Measurements from ENCODE around the gene BRD7. TPM values are rescaled to one million over a fixed set of nuclear protein-coding genes. Genes with fewer than 3 reads are reported as not detected.

The BRD7 gene
- total and polyA plus RNA-seq, 2 donors (not counting 3 experiments of a cell fraction or from before 2014, with no cell fraction given), result 17.1 to 69.1 TPM

DNA sequence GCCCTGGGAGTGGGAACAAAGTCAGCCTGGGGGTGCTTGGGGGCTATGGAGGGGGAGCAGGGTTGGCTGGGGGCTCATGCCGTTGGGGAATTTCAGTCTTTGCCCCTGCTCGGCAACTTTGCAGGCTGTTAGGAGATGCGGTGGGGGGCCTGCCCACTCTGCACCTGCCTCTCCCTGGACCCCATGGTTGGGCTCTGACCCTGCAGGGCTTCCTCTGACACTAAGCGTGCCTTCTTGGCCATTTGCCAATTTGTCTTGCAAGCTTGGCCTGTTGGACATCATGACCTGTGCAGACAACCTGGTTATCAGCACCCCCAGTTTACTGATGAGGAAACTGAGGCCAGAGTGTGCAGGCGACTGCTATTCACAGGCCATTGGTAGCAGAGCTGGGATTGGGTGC, 87.9 kb downstream of the BRD7 start:
- Histone ChIP-seq H3K9me1 (replicated peaks; ENCODE audit: control insufficient read depth, extremely low read depth, insufficient read depth, low read length) (no peaks in the 10 kb centered on the region), H3K27ac (ENCODE audit: insufficient read depth, low read depth, low read length) (no peak overlapping the region), H3K36me3 (ENCODE audit: control insufficient read depth in 2 of 2, extremely low read depth in 1 of 2, insufficient read depth in 2 of 2, low read length in 2 of 2) (no peaks in the 10 kb centered on the region), H3K9me3 (replicated peaks; ENCODE audit: control insufficient read depth, insufficient read depth, low read length) (no peaks in the 10 kb centered on the region), H3K79me2 (ENCODE audit: control insufficient read depth, insufficient read depth, low read length) (no peaks in the 10 kb centered on the region), H3K4me3 (replicated peaks in 1 of 3; ENCODE audit: insufficient read depth in 1 of 3, low read depth in 1 of 3, low read length in 3 of 3) (no peak overlapping the region), H4K20me1 (replicated peaks; ENCODE audit: control insufficient read depth, extremely low read depth, insufficient read depth, low read length) (no peaks in the 10 kb centered on the region), H3K4me2 (ENCODE audit: insufficient read depth, low read length) (no peak overlapping the region), H3K27me3 (ENCODE audit: control insufficient read depth in 2 of 2, insufficient read depth in 2 of 2, low read length in 2 of 2) (no peaks in the 10 kb centered on the region), H3K9ac (replicated peaks; ENCODE audit: extremely low read depth, insufficient read depth, low read length) (no peak overlapping the region), H2AFZ (ENCODE audit: low read depth, low read length) (no peak overlapping the region), H3K4me1 (ENCODE audit: control insufficient read depth, extremely low read depth, insufficient read depth, low read length) (no peaks in the 10 kb centered on the region)
- ChIA-PET POLR2A (interaction anchor here (0.7 kb wide), 1 partner anchor 50 kb away, joined by 3 read pairs; no protein-coding TSS in a partner anchor), CTCF (no interaction called here)
- BruUV-seq (replicated peaks), result no TSS peak
- no peak for TF ChIP-seq EZH2 (IDR thresholded peaks at IDR 0.05; ENCODE audit: borderline replicate concordance, low read depth, low read length, severe bottlenecking)
- dilution Hi-C loops (cut with MboI; ENCODE audit: extremely low pct_ligation_motif_present, low sequenced_read_pairs), result no loop called here
- DNase-seq (ENCODE audit: low read depth, low spot score), result no peak
- no peak for FAIRE-seq
- intact Hi-C loops (cut with micrococcal nuclease), result no loop called here

DNA sequence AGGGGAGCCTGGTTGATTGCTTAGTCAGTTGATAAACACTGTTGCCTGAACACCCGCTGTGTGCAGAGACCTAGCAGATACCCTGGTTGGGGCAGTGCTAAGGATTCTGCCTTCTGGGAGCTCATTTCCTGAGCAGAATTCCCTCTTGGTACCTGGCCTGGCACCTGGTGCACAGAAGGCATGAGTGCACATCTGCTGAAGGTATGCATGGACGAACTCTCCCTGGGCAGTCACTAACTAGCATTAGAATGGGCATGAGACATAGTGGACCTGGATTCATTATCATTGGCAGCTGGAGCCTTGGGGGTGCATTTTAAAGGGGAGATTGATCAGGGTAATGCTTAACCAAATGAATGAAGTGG, 89.3 kb downstream of the BRD7 start:
- H3K9ac ChIP-seq (replicated peaks; ENCODE audit: extremely low read depth, insufficient read depth, low read length), result no peak overlapping the region
- H3K27ac ChIP-seq (ENCODE audit: insufficient read depth, low read depth, low read length), result no peak overlapping the region
- CTCF ChIA-PET, result interaction anchor here (1.4 to 1.5 kb wide), 2 partner anchors 13 to 15 kb away, joined by 3 to 4 read pairs; partner anchors contain the start of gene ADCY7
- no peak overlapping the region for H3K4me3 ChIP-seq (replicated peaks in 1 of 3; ENCODE audit: insufficient read depth in 1 of 3, low read depth in 1 of 3, low read length in 3 of 3)
- no peaks in the 10 kb centered on the region for H3K9me3 ChIP-seq (replicated peaks; ENCODE audit: control insufficient read depth, insufficient read depth, low read length)
- POLR2A ChIA-PET, result no interaction called here
- no peak overlapping the region for H3K4me2 ChIP-seq (ENCODE audit: insufficient read depth, low read length)
- no TSS peak for BruUV-seq (replicated peaks)
- no peaks in the 10 kb centered on the region for H3K36me3 ChIP-seq (ENCODE audit: control insufficient read depth in 2 of 2, extremely low read depth in 1 of 2, insufficient read depth in 2 of 2, low read length in 2 of 2)
- FAIRE-seq (no peak), DNase-seq (ENCODE audit: low read depth, low spot score) (no peak)
- no peaks in the 10 kb centered on the region for H3K27me3 ChIP-seq (ENCODE audit: control insufficient read depth in 2 of 2, insufficient read depth in 2 of 2, low read length in 2 of 2)
- intact Hi-C loops (cut with micrococcal nuclease), result no loop called here
- H4K20me1 ChIP-seq (replicated peaks; ENCODE audit: control insufficient read depth, extremely low read depth, insufficient read depth, low read length), result no peaks in the 10 kb centered on the region
- dilution Hi-C loops (cut with MboI; ENCODE audit: extremely low pct_ligation_motif_present, low sequenced_read_pairs), result no loop called here
- no peaks in the 10 kb centered on the region for H3K4me1 ChIP-seq (ENCODE audit: control insufficient read depth, extremely low read depth, insufficient read depth, low read length)
- no peaks in the 10 kb centered on the region for H3K79me2 ChIP-seq (ENCODE audit: control insufficient read depth, insufficient read depth, low read length)
- no peaks in the 10 kb centered on the region for H3K9me1 ChIP-seq (replicated peaks; ENCODE audit: control insufficient read depth, extremely low read depth, insufficient read depth, low read length)
- no peak overlapping the region for H2AFZ ChIP-seq (ENCODE audit: low read depth, low read length)
- TF ChIP-seq GATA2 (IDR thresholded peaks at IDR 0.05; ENCODE audit: insufficient read depth, insufficient read length, low read depth, low read length) (no peak), FOS (IDR thresholded peaks at IDR 0.05; ENCODE audit: borderline replicate concordance, insufficient read depth, low read length) (no peak), MYC (IDR thresholded peaks at IDR 0.05; ENCODE audit: low read depth, low read length) (no peak)
